HG03095 (cell line): ENCODE data around the gene KLHL30.

Source experiments
- ATAC-seq: cut with Tn5 transposase; IDR thresholded peaks from one replicate; pipeline ENCODE4 v1.9.1; 2021; ENCODE audit warnings: moderate library complexity; ENCODE audit not compliant: unreplicated experiment

Gene KLHL30

DNA sequence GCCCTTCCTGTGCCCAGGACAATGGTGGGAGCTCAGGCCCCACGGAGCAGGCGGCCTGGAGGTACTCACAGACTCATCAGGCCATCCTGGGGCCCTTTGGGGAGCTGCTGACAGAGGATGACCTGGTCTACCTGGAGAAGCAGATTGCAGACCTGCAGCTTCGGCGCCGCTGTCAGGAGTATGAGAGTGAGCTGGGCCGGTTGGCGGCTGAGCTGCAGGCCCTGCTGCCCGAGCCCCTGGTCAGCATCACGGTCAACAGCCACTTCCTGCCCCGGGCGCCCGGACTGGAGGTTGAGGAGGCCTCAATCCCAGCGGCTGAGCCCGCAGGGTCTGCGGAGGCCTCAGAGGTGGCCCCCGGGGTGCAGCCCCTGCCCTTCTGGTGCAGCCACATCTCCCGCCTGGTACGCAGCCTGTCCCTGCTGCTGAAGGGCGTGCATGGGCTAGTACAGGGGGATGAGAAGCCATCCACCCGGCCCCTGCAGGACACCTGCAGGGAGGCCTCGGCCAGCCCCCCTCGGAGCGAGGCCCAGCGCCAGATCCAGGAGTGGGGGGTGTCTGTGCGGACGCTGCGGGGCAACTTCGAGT, 8.3 kb upstream of the KLHL30 start:
- ATAC-seq = no peak

GRCh38 chr2:238130696-238131628, 7.5 kb upstream of the KLHL30 start:
- no peak for ATAC-seq

- ATAC-seq = no peak
Observed at GRCh38 chr2:238131761-238132462, 6.6 kb upstream of the KLHL30 start.

GRCh38 chr2:238132463-238133450, 5.7 kb upstream of the KLHL30 start:
- no peak for ATAC-seq

GRCh38 chr2:238133499-238134392, 4.7 kb upstream of the KLHL30 start:
- no peak for ATAC-seq

GRCh38 chr2:238134393-238134785, 4.1 kb upstream of the KLHL30 start:
- no peak for ATAC-seq

DNA sequence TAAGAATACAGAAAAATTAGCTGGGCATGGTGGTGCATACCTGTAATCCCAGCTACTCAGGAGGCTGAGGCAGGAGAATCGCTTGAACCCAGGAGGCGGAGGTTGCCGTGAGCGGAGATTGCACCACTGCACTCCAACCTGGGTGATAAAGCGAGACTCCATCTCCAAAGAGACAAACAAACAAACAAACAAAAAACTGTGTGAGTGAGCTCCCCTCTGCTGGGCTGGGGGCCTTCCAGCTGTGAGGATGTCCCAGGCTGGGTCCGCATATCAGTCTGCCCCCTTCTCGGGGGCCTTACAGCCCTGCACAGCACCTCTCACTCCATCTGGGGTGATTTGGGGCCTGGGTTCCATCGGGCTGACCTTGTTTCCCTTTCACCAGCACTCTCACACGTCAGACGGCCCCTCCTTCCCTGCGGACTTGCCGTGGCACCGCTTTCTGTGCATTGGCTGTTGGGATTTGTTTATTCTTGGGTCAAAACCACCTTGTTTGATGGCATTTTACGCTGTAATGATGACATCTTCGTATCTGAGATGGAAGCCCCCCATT, 2.8 kb upstream of the KLHL30 start:
- ATAC-seq = no peak

GRCh38 chr2:238136820-238137537, 1.5 kb upstream of the KLHL30 start:
- ATAC-seq = no peak

GRCh38 chr2:238137885-238138284, 583 bp upstream of the KLHL30 start:
- no peak for ATAC-seq

DNA sequence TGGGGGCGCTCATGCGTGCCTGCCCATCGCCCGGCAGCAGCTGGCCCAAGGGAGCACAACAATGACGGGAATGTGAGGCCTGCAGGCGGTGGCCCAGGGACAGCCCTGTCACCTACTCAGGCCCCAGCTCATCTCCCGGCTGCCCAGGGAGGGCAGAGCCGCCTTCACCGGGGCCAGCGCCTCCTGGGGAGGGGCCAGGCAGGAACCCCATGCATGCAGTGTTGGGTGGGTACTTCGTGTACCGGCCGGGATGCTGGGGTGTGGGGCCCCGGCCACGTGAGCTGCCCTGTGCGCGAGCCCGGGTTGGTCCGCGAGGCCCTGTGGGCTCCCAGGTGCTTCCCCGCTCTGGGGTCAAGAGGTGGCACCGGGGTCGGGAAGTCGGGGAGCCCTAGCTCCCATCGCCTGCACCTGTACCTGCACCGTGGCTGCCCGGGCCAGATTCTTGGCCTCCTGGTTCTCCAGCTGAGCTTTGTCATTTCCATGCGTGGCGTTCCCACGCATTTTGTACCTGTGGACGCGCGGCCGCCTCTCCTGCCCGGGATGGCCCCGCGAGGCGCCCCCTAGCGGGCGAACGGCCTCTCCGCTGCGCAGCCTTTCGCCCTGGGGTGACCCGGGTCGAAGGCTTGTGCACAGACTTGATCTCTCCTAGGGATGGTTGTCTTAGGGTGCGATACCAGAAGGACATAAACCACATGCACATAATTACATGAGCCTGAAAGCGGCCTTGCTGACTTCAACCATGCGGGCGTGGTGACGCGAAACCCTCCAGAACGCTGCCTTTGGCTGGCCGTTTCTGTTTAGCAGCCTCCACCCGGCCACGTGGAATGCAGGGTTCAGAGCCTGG, 950 bp downstream of the KLHL30 start:
- ATAC-seq = no peak

GRCh38 chr2:238140040-238140439, 1.6 kb downstream of the KLHL30 start:
- no peak for ATAC-seq

- no peak for ATAC-seq
Observed at GRCh38 chr2:238140721-238141540, 2.5 kb downstream of the KLHL30 start.

GRCh38 chr2:238141541-238142318, 3.3 kb downstream of the KLHL30 start:
- no peak for ATAC-seq

DNA sequence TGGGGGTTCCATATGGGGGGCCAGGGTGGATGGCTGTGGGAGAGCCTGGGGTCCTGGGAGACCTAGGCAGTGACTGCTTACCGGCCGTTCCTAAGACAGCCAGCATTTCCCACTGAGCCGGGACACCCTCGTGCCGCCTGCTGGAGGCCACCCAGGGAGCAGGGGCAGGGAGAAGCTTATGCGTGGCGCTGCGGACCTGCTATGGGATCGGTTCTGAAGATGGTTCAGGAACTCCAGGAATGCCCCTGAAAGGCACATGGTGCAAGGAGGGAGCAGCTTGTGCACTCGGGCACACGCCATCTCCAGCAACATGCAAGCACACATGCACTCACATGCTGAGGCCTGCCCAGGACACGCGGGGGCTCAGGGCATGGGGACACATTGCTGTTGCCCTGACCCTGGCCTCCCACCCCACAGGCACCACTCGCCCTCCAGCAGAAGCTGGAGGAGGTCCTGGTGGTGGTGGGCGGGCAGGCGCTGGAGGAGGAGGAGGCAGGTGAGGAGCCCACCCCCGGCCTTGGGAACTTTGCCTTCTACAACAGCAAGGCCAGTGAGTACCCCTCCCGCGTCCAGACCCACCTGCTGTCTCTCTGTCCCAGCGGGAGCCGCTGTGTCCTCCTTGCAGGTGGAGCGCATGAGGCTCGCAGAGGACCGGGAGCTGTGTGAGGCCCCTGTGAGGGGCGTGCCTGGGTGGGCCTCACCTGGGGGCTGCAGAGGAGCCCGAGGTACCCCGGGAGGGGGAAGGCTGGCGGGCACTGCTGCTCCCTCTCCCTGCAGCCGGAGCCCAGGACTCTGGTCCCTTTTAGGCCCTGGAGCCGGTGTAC, 4.1 kb downstream of the KLHL30 start:
- ATAC-seq = no peak

GRCh38 chr2:238143239-238143951, 4.9 kb downstream of the KLHL30 start:
- no peak for ATAC-seq
